T47D (cell line): Measurements from ENCODE around the gene SLC2A2.

Experiments used
- DNase-seq, 2 experiments: peaks; one replicate each; pipeline versions ENCODE4 v3.0.0 to v3.0.0-alpha.2; 2011 to 2012; ENCODE audit warnings: low read depth in 1 of 2, low spot score in 1 of 2
- JUND ChIP-seq: IDR thresholded peaks from 2 replicates; pipeline ENCODE4 v1.6.1; 2012; ENCODE audit warnings: low read depth
- in situ Hi-C: cut with HindIII; loops from 2 replicates; pipeline ENCODE4 v1.10.0; 2016; ENCODE audit warnings: low sequenced_read_pairs, low pct_unique_long_range_greater_than_20kb

The SLC2A2 gene

GRCh38 chr3:171055336-171056178 lies 29.0 kb upstream of the SLC2A2 start:
- in situ Hi-C loops: no loop called here
- DNase-seq: no peak
- no peak for TF ChIP-seq JUND

GRCh38 chr3:171054921-171055320 lies 28.4 kb upstream of the SLC2A2 start:
- in situ Hi-C loops: no loop called here
- no peak for DNase-seq
- no peak for TF ChIP-seq JUND

- in situ Hi-C loops: no loop called here
- TF ChIP-seq JUND: no peak
- DNase-seq: no peak
These were observed 27.7 kb upstream of the SLC2A2 start for GRCh38 chr3:171054231-171054630.

- DNase-seq: peak; percentile 80 to 86
- TF ChIP-seq JUND: no peak
- in situ Hi-C loops: no loop called here
These were observed 23.4 kb upstream of the SLC2A2 start for GRCh38 chr3:171049861-171050444.

GRCh38 chr3:171046760-171047159 lies 20.2 kb upstream of the SLC2A2 start:
- in situ Hi-C loops: no loop called here
- no peak for DNase-seq
- TF ChIP-seq JUND: no peak

- TF ChIP-seq JUND: no peak
- DNase-seq: peak in 1 of 2 experiments; percentile 47
- in situ Hi-C loops: no loop called here
These were observed 18.6 kb upstream of the SLC2A2 start for GRCh38 chr3:171044835-171045793.

- no peak for TF ChIP-seq JUND
- in situ Hi-C loops: no loop called here
- no peak for DNase-seq
These were observed 17.9 kb upstream of the SLC2A2 start for GRCh38 chr3:171044384-171044783.

GRCh38 chr3:171039674-171040073 lies 13.2 kb upstream of the SLC2A2 start:
- TF ChIP-seq JUND: no peak
- in situ Hi-C loops: no loop called here
- DNase-seq: no peak

GRCh38 chr3:171038342-171038741 lies 11.8 kb upstream of the SLC2A2 start:
- no peak for TF ChIP-seq JUND
- DNase-seq: no peak
- in situ Hi-C loops: no loop called here

- TF ChIP-seq JUND: no peak
- in situ Hi-C loops: no loop called here
- no peak for DNase-seq
These were observed 2.3 kb upstream of the SLC2A2 start for GRCh38 chr3:171028779-171029232.

GRCh38 chr3:171028025-171028778 lies 1.7 kb upstream of the SLC2A2 start:
- in situ Hi-C loops: no loop called here
- no peak for DNase-seq
- TF ChIP-seq JUND: no peak

- in situ Hi-C loops: no loop called here
- TF ChIP-seq JUND: no peak
- DNase-seq: no peak
These were observed 3.0 kb downstream of the SLC2A2 start for GRCh38 chr3:171023566-171023965.
